ENCODE data around the gene KCNK4.

Gene KCNK4

GRCh38 chr11:64261556-64262080 is 29.5 kb upstream of the KCNK4 start:
- H3K79me2 ChIP-seq (ENCODE audit: insufficient read depth, low read length): no peaks in the 10 kb centered on the region
- H3K4me2 ChIP-seq (ENCODE audit: low read depth, low read length, poor library complexity, severe bottlenecking): no peak overlapping the region
- no peak overlapping the region for H3K9ac ChIP-seq (ENCODE audit: low read depth, low read length, poor library complexity, severe bottlenecking)
- no peaks in the 10 kb centered on the region for H3K9me2 ChIP-seq (replicated peaks; ENCODE audit: low read depth, low read length)
- no peaks in the 10 kb centered on the region for H3K4me1 ChIP-seq (ENCODE audit: insufficient read depth, low read length, poor library complexity, severe bottlenecking)
- H3K36me3 ChIP-seq (ENCODE audit: insufficient read depth, low read length): no peaks in the 10 kb centered on the region
- no peaks in the 10 kb centered on the region for H3F3A ChIP-seq (ENCODE audit: low read depth)
- no peak overlapping the region for H2AFZ ChIP-seq (ENCODE audit: low read length)
- no peak for TF ChIP-seq EZH2phosphoT487 (IDR thresholded peaks at IDR 0.05; ENCODE audit: borderline replicate concordance)
- TF ChIP-seq CTCF (conservative IDR thresholded peaks at IDR 0.05; ENCODE audit: low read length): no peak
- no peaks in the 10 kb centered on the region for H3K9me3 ChIP-seq (ENCODE audit: insufficient read depth, low read depth, low read length)
- H3K4me3 ChIP-seq (ENCODE audit: low read length, poor library complexity, severe bottlenecking): no peak overlapping the region
- no peaks in the 10 kb centered on the region for H3K27me3 ChIP-seq (ENCODE audit: insufficient read depth, low read length, poor library complexity, severe bottlenecking)
- H4K20me1 ChIP-seq (ENCODE audit: insufficient read depth, low read length, poor library complexity, severe bottlenecking): no peaks in the 10 kb centered on the region

GRCh38 chr11:64262271-64263002 is 28.7 kb upstream of the KCNK4 start:
- H3K27me3 ChIP-seq (ENCODE audit: insufficient read depth, low read length, poor library complexity, severe bottlenecking): no peaks in the 10 kb centered on the region
- H3K9me3 ChIP-seq (ENCODE audit: insufficient read depth, low read depth, low read length): no peaks in the 10 kb centered on the region
- H3K4me2 ChIP-seq (ENCODE audit: low read depth, low read length, poor library complexity, severe bottlenecking): no peak overlapping the region
- no peak for TF ChIP-seq CTCF (conservative IDR thresholded peaks at IDR 0.05; ENCODE audit: low read length)
- no peaks in the 10 kb centered on the region for H3K79me2 ChIP-seq (ENCODE audit: insufficient read depth, low read length)
- no peak overlapping the region for H2AFZ ChIP-seq (ENCODE audit: low read length)
- H3K9me2 ChIP-seq (replicated peaks; ENCODE audit: low read depth, low read length): no peaks in the 10 kb centered on the region
- H3K9ac ChIP-seq (ENCODE audit: low read depth, low read length, poor library complexity, severe bottlenecking): no peak overlapping the region
- H3F3A ChIP-seq (ENCODE audit: low read depth): no peaks in the 10 kb centered on the region
- H3K36me3 ChIP-seq (ENCODE audit: insufficient read depth, low read length): no peaks in the 10 kb centered on the region
- no peaks in the 10 kb centered on the region for H3K4me1 ChIP-seq (ENCODE audit: insufficient read depth, low read length, poor library complexity, severe bottlenecking)
- H3K4me3 ChIP-seq (ENCODE audit: low read length, poor library complexity, severe bottlenecking): no peak overlapping the region
- no peaks in the 10 kb centered on the region for H4K20me1 ChIP-seq (ENCODE audit: insufficient read depth, low read length, poor library complexity, severe bottlenecking)

GRCh38 chr11:64263021-64263946 is 27.8 kb upstream of the KCNK4 start:
- H3K9ac ChIP-seq (ENCODE audit: low read depth, low read length, poor library complexity, severe bottlenecking): no peak overlapping the region
- no peaks in the 10 kb centered on the region for H3K36me3 ChIP-seq (ENCODE audit: insufficient read depth, low read length)
- H3K4me3 ChIP-seq (ENCODE audit: low read length, poor library complexity, severe bottlenecking): no peak overlapping the region
- H2AFZ ChIP-seq (ENCODE audit: low read length): no peak overlapping the region
- H3K4me2 ChIP-seq (ENCODE audit: low read depth, low read length, poor library complexity, severe bottlenecking): no peak overlapping the region
- no peaks in the 10 kb centered on the region for H3K9me2 ChIP-seq (replicated peaks; ENCODE audit: low read depth, low read length)
- H3K79me2 ChIP-seq (ENCODE audit: insufficient read depth, low read length): no peaks in the 10 kb centered on the region
- H3K4me1 ChIP-seq (ENCODE audit: insufficient read depth, low read length, poor library complexity, severe bottlenecking): peaks cover 7% of the 10 kb centered on the region
- H3K9me3 ChIP-seq (ENCODE audit: insufficient read depth, low read depth, low read length): no peaks in the 10 kb centered on the region
- H3F3A ChIP-seq (ENCODE audit: low read depth): no peaks in the 10 kb centered on the region
- no peaks in the 10 kb centered on the region for H4K20me1 ChIP-seq (ENCODE audit: insufficient read depth, low read length, poor library complexity, severe bottlenecking)
- H3K27me3 ChIP-seq (ENCODE audit: insufficient read depth, low read length, poor library complexity, severe bottlenecking): no peaks in the 10 kb centered on the region
- TF ChIP-seq CTCF (conservative IDR thresholded peaks at IDR 0.05; ENCODE audit: low read length): no peak
- TF ChIP-seq EZH2phosphoT487 (IDR thresholded peaks at IDR 0.05; ENCODE audit: borderline replicate concordance): no peak

Data from Loucy (cell line).